IPS-NIHi7 (cell line): ENCODE measurements around the gene PKD2.
"Not testable (repeated sequence)": the region's sequence is repeated elsewhere in the genome, so short reads cannot be mapped to it uniquely, and the experiment has no call there.

Source experiments
- DNase-seq: peaks from one replicate; pipeline ENCODE4 v3.0.0; 2012; ENCODE audit warnings: mixed read lengths; ENCODE audit errors: extremely low spot score

The PKD2 gene

DNA sequence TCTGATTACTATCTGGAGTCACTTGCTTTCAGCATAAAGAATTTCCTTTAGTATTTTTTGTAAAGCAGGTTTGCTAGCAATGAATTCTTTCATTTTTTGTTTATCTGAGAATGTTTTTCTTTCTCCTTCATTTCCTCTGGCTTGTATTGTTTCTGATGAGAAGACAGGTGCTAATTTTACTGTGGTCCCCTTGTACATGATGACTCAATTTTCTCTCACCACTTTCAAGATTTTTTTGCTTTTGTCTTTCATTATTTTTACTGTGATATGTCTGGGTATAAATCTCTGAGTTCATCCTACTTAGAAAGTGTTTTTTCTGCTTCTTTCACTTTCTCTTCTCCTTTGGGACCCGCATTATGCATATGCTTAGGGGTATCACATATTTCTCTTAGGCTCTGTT is 62.6 kb downstream of the PKD2 start:
- DNase-seq: no peak

DNA sequence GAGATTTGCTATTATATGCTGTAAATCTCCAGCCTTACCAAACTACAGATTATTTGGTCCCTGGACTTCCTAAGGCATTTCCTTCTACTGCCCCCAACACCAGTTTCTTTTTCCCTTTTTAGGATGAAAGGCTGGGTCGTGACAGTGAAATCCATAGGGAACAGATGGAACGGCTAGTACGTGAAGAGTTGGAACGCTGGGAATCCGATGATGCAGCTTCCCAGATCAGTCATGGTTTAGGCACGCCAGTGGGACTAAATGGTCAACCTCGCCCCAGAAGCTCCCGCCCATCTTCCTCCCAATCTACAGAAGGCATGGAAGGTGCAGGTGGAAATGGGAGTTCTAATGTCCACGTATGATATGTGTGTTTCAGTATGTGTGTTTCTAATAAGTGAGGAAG is 67.9 kb downstream of the PKD2 start:
- DNase-seq: no peak

DNA sequence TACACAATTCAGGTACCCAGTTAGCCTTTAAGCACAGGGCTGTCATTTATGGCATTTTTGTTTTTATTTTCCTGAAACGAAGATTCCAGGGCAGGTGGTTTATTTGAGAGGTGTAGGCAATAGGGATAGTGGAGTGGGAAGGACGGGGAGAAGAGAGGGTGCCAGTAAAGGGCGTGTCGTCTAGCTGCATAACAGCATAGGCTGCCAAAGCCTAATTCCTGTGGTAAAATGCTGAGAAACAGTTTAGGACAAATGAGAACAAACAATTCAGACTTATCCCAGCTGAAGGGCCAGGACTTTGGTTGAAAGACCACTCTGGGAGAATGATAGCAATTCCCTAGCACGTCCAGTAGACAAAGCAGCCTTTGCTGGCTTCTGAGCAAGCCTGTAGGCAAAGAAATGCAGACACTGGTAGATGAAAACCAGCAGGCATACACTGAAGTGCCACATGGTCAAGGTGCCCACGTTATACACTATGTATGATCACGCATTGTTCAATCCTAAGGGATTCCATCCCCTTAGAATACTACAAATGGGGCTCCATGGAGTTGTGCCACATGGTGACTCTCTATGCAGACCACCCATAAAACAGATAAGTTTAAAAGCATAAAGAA is 70.6 kb downstream of the PKD2 start:
- no peak for DNase-seq

DNA sequence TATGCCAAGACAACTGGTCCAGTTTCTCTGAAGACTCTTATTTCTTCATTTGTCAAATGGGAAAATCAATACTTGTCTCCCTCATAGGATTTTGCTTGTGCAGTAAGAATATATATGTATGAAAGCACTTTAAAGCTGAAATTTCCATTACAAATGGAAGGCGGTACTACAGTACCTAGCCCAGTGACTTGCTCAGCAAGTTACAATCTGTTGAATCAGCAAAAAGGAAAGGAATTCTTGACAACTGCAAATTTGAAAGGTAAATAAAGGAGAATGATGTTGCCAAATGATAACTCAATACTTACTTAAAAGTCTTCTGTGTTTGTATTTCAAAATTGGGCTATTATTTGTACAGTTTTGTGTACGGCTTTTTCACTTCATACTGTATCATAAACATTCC is 71.1 kb downstream of the PKD2 start:
- DNase-seq: no peak

DNA sequence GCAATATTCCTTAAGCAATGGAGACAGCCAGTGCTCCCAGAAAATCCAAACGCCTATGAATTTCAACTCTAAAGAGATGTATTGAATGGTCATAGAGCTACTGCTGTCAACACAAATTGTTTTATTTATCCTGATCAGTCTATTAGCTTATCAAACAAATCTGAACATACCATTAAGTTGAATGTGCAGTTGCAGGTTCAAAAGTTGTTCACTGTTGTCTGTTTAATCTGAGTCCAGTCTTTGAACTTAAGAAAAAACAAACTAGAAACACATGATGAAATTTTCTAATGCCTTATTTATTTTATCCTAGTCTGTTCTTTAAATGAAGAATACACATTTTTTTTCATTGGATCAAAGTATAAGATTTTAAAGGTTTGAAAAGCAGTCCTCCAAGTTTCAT is 73.2 kb downstream of the PKD2 start:
- DNase-seq: no peak

DNA sequence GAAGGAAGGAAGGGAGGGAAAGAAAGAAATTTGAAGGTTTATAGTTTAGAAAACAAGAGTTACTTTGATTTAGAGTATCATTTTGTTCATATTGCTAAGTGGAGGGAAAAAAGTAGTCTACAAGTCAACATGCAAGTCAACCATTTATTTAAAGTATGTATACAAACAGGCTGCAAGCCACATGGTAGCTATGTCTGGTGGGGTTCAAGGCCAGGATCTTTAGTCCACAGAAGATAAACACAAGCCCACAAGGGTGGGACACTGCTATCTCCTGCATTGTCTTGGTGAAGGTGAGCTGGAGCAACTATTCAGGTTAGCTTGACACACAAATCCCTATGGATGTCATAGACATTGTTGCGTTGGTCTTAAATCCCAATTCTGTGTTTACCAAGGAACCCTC is 79.6 kb downstream of the PKD2 start:
- DNase-seq: no peak

DNA sequence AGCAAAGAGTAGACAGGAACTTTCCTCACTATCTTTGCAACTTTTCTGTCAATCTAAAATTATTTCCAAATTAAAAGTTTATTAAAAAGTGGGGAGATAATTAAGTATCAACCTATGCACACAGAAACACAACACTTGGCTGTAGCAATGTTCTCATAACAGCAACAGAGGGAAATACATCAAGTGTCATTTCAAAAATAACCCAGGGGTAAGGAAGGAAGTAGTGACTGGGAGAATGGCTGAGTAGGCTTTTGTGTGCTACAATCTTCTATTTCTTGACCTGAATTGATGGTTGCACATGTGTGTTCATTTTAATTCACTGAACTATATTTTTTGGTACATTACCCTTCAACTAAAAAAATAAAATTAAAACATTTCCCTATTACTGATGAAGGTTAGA is 83.5 kb downstream of the PKD2 start:
- DNase-seq: no peak

GRCh38 chr4:88091378-88091777 is 83.9 kb downstream of the PKD2 start:
- DNase-seq: no peak

GRCh38 chr4:88093874-88094273 is 86.4 kb downstream of the PKD2 start:
- DNase-seq: no peak

DNA sequence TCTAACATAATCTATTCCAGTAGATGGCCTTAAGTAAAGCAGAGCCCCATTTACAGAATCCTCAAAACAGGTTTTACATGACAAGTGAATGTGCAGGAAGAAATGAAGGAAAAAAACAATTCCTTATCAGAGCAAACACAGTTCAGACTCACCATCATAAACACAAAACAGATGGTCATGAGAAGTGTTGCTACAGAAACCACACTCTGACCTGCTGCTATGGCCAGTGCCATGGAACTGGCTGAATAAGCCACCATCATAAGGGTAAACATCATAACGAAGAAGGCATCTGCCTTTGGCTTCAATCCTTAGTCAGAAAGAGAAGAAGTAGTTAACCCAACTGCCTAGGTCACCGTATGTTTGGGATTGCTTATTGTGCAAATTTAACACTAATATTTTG is 89.9 kb downstream of the PKD2 start:
- DNase-seq: no peak

GRCh38 chr4:88097781-88098180 is 90.3 kb downstream of the PKD2 start:
- DNase-seq: no peak

- no peak for DNase-seq
Measured at GRCh38 chr4:88098993-88099752, 91.7 kb downstream of the PKD2 start.

DNA sequence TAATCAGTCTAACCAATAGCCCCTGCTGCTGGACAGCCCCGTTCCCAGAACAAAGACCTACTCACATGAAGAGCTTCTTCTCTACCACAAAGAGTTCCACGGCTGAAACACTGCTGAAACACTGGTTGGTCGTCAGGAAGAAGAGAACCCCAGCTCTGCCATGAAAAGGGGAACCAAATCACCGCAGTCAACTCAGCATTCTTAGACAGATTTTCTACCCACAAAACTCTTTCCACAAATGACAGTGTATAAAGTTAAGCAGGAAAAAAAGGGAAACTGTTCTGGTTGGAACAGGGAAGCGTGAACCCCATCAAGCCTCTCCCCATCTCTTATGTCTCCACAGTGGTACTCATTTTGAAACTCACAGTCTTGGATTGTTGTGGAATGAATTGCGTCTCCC is 93.7 kb downstream of the PKD2 start:
- DNase-seq: no peak

- DNase-seq: no peak
Measured at GRCh38 chr4:88102026-88102425, 94.6 kb downstream of the PKD2 start.

- no peak for DNase-seq
Measured at GRCh38 chr4:88104902-88105610, 97.6 kb downstream of the PKD2 start.

DNA sequence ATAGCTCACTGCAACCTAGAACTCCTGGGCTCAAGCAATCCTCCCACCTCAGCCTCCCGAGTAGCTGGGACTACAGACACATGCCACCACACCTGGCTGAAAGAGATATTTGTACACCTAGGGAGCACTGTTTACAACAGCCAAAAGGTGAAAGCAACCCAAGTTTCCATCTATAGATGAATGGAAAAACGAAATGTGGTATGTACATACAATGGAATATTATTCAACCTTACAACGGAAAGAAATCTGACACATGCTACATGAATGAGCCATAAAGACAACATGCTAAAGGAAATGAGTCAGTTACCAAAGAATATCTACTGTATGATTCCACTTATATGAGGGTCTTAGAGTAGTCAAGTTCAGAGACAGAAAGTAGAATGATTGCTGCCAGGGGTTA is 98.8 kb downstream of the PKD2 start:
- no peak for DNase-seq

DNA sequence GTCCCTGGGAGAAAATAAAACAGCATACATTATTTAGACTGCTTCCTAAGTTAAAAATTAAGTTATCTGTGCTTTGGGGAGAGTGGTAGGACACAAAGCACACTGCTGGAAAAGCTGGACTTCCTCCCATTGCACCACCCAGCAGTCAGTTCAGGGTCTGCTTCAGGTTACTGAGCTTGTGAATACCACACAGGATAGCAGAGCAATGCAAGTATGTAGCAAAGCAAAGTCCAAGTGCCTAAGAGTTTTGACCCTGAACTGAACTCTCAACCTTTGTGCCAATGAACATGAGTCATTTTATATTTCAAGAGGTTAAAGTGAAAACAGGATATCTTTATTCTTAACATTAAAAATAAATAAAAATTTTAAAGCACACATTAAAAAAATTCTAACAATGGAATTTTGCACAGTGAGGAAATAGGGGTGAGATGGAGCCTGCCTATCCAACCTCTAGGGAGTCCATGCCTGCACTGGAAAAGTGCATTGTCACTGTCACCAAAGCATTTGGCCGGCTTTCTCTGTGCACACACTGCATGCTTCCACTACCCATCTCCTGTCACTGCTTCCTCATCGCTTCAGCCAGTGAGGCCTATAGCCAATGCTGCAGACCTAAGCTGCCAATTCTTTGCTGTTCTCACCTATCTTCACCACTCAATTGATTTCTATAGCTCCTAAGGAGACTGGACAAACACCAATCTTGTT is 100.1 kb downstream of the PKD2 start:
- DNase-seq: peak; percentile 16

- not testable (repeated sequence) for DNase-seq
Measured at GRCh38 chr4:88108108-88108465, 100.7 kb downstream of the PKD2 start.

GRCh38 chr4:88108747-88109122 is 101.3 kb downstream of the PKD2 start:
- DNase-seq: no peak

DNA sequence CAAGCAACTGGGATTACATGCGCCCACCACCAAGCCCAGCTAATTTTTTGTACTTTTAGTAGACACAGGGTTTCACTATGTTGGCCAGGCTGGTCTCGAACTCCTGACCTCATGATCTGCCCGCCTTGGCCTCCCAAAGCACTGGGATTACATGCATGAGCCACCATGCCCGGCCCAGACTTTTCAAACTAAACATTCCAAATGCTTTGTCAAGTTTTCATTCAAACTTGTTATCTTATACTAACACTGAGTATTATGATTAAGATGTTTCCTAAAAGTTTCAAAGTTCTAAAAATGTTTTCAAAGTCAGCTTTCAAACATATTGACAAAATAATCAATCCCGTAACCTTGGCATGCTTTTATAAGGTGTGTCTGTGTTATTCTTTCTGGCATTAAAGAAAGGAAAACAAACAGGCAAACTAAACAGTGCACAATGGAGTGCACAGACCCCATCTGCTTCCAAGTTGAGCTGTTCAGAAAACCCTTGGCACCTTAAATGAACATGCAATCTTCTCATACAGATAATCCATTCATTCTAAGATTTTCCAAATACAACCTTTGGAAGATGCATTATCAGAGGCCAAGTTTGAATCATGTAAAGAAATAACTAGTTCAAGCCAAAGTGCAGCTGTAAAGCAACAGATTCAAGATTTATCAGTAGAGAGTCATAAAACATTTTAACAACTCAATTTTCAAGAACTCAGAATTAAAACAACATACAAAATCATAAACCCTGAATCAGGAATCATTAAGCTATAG is 101.9 kb downstream of the PKD2 start:
- no peak for DNase-seq

DNA sequence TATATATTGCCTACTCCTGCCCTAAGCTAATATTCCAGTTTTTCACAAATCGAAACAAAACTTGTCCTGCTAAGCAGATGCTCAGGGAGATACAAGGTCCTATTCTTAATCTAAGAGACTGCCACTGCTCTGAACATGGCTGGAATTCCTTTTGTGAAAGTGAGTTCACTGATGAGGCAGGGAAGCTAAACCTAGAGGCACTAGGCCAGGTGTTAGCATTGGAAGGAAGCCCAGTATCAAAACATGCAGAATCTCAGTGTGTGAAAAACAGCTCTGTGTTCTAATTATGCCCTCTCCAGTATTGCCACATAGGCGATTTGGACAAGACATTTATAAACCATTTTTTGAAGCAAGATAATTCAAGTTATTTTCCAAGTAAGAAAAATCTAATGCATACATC is 103.4 kb downstream of the PKD2 start:
- DNase-seq: no peak

- no peak for DNase-seq
Measured at GRCh38 chr4:88112856-88113255, 105.4 kb downstream of the PKD2 start.
